GM20431 (cell line): ENCODE data around the gene BRCA2.

Source experiments
- in situ Hi-C: fragments of 300-500 bp; cut with MseI, MboI; formaldehyde crosslinking; loops from one replicate; pipeline ENCODE4 v1.15.0; 2020; ENCODE audit warnings: low sequenced_read_pairs; ENCODE audit not compliant: unreplicated experiment

BRCA2 gene

GRCh38 chr13:32381539-32381938 lies 66.2 kb downstream of the BRCA2 start:
- in situ Hi-C loops, result no loop called here

GRCh38 chr13:32383836-32384618 lies 68.7 kb downstream of the BRCA2 start:
- in situ Hi-C loops, result no loop called here

- in situ Hi-C loops, result no loop called here
These were observed 69.4 kb downstream of the BRCA2 start for GRCh38 chr13:32384702-32385101.

GRCh38 chr13:32385410-32385809 lies 70.1 kb downstream of the BRCA2 start:
- in situ Hi-C loops, result no loop called here

- in situ Hi-C loops, result no loop called here
These were observed 74.7 kb downstream of the BRCA2 start for GRCh38 chr13:32390048-32390447.

GRCh38 chr13:32390484-32390883 lies 75.2 kb downstream of the BRCA2 start:
- in situ Hi-C loops, result no loop called here

GRCh38 chr13:32391101-32391619 lies 75.9 kb downstream of the BRCA2 start:
- in situ Hi-C loops, result no loop called here

- in situ Hi-C loops, result no loop called here
These were observed 87.8 kb downstream of the BRCA2 start for GRCh38 chr13:32403108-32403507.

- in situ Hi-C loops, result no loop called here
These were observed 92.5 kb downstream of the BRCA2 start for GRCh38 chr13:32407854-32408253.

- in situ Hi-C loops, result no loop called here
These were observed 93.1 kb downstream of the BRCA2 start for GRCh38 chr13:32408296-32409000.

GRCh38 chr13:32409001-32409313 lies 93.6 kb downstream of the BRCA2 start:
- in situ Hi-C loops, result no loop called here

- in situ Hi-C loops, result no loop called here
These were observed 94.5 kb downstream of the BRCA2 start for GRCh38 chr13:32409561-32410421.

- in situ Hi-C loops, result no loop called here
These were observed 98.0 kb downstream of the BRCA2 start for GRCh38 chr13:32413284-32413683.

GRCh38 chr13:32414580-32414979 lies 99.3 kb downstream of the BRCA2 start:
- in situ Hi-C loops, result no loop called here

- in situ Hi-C loops, result no loop called here
These were observed 99.7 kb downstream of the BRCA2 start for GRCh38 chr13:32415019-32415418.

GRCh38 chr13:32417995-32418394 lies 102.7 kb downstream of the BRCA2 start:
- in situ Hi-C loops, result no loop called here

GRCh38 chr13:32419862-32420261 lies 104.6 kb downstream of the BRCA2 start:
- in situ Hi-C loops, result no loop called here

GRCh38 chr13:32423592-32423991 lies 108.3 kb downstream of the BRCA2 start:
- in situ Hi-C loops, result no loop called here

- in situ Hi-C loops, result no loop called here
These were observed 109.8 kb downstream of the BRCA2 start for GRCh38 chr13:32425158-32425557.

GRCh38 chr13:32426191-32426989 lies 111.1 kb downstream of the BRCA2 start:
- in situ Hi-C loops, result no loop called here
